ENCODE results near the gene GAL3ST2. TPM values are rescaled to one million over a fixed set of nuclear protein-coding genes. Genes with fewer than 3 reads are reported as not detected.
"Not testable (repeated sequence)": the region's sequence is repeated elsewhere in the genome, so short reads cannot be mapped to it uniquely, and the experiment has no call there.

The GAL3ST2 gene
- total RNA-seq, 1 donor from 2014 or later: 1.2 TPM

DNA sequence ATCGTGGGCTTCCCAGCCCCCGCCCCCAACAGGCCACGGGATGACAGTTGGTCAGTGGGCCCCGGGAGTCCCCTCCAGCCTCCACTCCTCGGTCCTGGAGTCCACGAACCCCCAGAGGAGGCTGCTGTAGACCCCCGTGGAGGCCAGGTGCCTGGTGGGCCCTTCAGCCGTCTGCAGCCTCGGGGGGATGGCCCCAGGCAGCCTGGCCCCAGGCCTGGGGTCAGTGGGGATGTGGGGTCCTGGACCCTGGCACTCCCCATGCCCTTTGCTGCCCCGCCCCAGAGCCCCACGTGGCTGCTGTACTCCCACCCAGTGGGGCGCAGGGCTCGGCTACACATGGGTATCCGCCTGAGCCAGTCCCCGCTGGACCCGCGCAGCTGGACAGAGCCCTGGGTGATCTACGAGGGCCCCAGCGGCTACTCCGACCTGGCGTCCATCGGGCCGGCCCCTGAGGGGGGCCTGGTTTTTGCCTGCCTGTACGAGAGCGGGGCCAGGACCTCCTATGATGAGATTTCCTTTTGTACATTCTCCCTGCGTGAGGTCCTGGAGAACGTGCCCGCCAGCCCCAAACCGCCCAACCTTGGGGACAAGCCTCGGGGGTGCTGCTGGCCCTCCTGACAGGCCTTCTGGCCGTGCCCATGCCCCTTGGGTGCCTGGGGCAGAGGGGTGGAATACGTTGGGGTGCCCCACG, 40.0 kb downstream of the GAL3ST2 start:
- DNase-seq: no peak
- no peaks in the 10 kb centered on the region for H3K27me3 Mint-ChIP-seq
- no peak overlapping the region for H3K4me3 Mint-ChIP-seq
- H3K36me3 Mint-ChIP-seq (ENCODE audit: low read depth): no peaks in the 10 kb centered on the region
- peaks cover 10% of the 10 kb centered on the region for H3K4me1 Mint-ChIP-seq
- no peaks in the 10 kb centered on the region for H3K9me3 Mint-ChIP-seq
- no peak overlapping the region for H3K27ac Mint-ChIP-seq
- intact Hi-C loops (cut with micrococcal nuclease): no loop called here

DNA sequence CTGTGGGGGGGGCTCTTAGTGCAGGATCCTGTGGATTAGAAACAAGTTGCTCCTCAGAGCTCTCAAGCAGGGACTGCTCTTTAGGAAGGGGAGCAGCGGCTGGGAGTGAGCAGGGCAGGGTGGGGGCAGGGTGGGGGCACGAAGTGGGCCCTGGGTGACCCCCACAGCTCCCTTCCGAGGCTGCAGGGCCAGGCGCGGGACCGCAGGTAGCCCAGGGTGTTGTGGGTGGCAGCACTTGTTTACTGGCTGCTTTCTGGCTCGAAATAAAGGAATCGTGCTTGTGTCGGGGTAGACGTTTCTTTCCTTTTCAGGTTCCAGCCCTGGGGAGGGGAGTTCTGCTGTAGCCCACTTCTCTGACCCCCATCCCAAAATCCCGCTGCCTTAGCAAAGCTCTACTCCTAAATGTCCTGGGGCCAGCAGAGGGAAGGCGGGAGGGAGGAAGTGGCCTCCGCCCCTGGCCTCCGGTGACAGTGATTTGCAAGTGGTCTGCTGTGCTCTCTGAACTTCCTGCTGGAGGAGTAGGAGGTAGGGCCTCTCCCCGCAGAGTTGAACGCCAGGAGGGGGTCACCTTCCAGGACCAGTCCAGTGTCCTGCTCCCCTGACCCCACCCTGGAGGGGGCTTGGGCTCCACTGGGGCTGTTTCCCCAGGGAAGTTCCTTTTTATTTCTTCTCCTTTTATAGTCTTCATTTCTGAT, 40.7 kb downstream of the GAL3ST2 start:
- Mint-ChIP-seq H3K4me1 (peaks cover 10% of the 10 kb centered on the region), H3K9me3 (no peaks in the 10 kb centered on the region), H3K36me3 (ENCODE audit: low read depth) (no peaks in the 10 kb centered on the region), H3K4me3 (no peak overlapping the region), H3K27me3 (no peaks in the 10 kb centered on the region), H3K27ac (no peak overlapping the region)
- DNase-seq: no peak
- intact Hi-C loops (cut with micrococcal nuclease): no loop called here

GRCh38 chr2:241817821-241818215, 41.2 kb downstream of the GAL3ST2 start:
- H3K36me3 Mint-ChIP-seq (ENCODE audit: low read depth); H3K4me1 Mint-ChIP-seq; intact Hi-C loops (cut with micrococcal nuclease); H3K27ac Mint-ChIP-seq; DNase-seq; H3K4me3 Mint-ChIP-seq; H3K9me3 Mint-ChIP-seq; H3K27me3 Mint-ChIP-seq: not testable (repeated sequence)

DNA sequence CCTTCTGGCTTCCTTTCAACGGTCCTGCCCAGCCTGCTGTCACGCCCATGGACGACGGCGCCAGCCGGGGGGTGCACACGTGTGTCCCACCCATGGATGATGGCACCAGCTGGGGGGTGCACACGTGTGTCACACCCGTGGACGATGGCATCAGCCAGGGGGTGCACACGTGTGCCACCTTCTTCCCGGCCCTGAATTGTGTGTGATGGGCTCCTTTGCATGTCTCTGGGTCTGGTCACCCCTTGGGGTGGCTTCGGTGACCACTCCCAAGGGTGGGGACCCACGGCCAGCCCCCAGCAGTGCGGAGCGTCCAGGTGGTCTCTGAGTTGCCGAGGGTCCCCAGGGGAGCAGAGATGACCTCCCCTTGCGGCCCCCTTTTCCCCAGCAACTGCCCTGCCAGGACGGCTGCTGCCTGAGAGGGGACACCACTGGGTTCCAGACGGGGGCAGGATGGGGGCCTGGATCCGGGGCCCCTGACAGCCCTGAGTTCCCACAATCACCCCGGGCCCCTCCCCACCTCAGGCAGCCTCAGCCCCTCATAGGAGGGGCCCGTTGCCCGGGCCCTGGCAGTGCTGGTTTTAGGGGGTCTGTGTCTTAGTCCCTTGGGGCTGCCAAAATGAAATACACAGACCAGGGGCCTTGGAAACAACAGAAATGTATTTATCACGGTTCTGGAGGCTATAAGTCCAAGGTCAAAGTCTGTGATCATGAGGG, 41.8 kb downstream of the GAL3ST2 start:
- Mint-ChIP-seq H3K4me3 (no peak overlapping the region), H3K27ac (no peak overlapping the region), H3K36me3 (ENCODE audit: low read depth) (no peaks in the 10 kb centered on the region), H3K4me1 (peaks cover 10% of the 10 kb centered on the region), H3K9me3 (peaks cover 6% of the 10 kb centered on the region), H3K27me3 (no peaks in the 10 kb centered on the region)
- intact Hi-C loops (cut with micrococcal nuclease): no loop called here
- no peak for DNase-seq

- H3K36me3 Mint-ChIP-seq (ENCODE audit: low read depth): no peaks in the 10 kb centered on the region
Measured at GRCh38 chr2:241818943-241819270, 42.3 kb downstream of the GAL3ST2 start.

DNA sequence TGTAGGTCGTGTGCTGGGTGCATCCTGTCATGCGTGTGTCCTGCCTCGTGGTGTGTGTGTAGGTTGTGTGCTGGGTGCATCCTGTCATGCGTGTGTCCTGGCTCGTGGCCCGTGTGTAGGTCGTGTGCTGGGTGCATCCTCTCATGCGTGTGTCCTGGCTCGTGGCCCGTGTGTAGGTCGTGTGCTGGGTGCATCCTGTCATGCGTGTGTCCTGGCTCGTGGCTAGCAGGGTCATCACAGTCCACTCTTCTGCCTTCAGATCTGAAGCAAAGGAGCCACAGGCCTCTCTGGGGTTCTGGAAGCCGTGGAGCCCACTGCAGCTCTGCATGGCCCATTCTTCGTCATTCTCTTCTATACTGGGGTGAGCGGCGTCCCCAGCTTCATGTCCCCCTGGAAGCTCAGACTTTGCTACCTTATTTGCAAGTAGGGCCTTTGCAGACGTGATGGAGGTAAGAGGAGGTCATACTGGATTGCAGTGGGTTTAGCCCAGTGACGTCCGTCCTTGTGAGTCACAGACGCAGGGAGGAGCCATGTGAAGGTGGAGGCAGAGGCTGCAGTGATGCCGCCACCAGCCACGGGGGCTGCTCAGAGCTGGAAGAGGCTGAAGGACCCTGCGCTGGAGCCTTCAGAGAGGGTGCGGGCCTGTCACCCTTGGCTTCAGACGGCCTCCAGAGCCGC, 43.5 kb downstream of the GAL3ST2 start:
- intact Hi-C loops (cut with micrococcal nuclease); H3K27me3 Mint-ChIP-seq; H3K36me3 Mint-ChIP-seq (ENCODE audit: low read depth); H3K4me1 Mint-ChIP-seq; DNase-seq; H3K4me3 Mint-ChIP-seq; H3K27ac Mint-ChIP-seq: not testable (repeated sequence)
- H3K9me3 Mint-ChIP-seq: peaks cover 15% of the 10 kb centered on the region

More at GRCh38 chr2:241818943-241819270, 42.3 kb downstream of the GAL3ST2 start:
- Mint-ChIP-seq H3K4me3 (no peak overlapping the region), H3K27ac (no peak overlapping the region), H3K27me3 (no peaks in the 10 kb centered on the region), H3K9me3 (peaks cover 11% of the 10 kb centered on the region), H3K4me1 (peaks cover 9% of the 10 kb centered on the region)
- no peak for DNase-seq
- intact Hi-C loops (cut with micrococcal nuclease): no loop called here

DNA sequence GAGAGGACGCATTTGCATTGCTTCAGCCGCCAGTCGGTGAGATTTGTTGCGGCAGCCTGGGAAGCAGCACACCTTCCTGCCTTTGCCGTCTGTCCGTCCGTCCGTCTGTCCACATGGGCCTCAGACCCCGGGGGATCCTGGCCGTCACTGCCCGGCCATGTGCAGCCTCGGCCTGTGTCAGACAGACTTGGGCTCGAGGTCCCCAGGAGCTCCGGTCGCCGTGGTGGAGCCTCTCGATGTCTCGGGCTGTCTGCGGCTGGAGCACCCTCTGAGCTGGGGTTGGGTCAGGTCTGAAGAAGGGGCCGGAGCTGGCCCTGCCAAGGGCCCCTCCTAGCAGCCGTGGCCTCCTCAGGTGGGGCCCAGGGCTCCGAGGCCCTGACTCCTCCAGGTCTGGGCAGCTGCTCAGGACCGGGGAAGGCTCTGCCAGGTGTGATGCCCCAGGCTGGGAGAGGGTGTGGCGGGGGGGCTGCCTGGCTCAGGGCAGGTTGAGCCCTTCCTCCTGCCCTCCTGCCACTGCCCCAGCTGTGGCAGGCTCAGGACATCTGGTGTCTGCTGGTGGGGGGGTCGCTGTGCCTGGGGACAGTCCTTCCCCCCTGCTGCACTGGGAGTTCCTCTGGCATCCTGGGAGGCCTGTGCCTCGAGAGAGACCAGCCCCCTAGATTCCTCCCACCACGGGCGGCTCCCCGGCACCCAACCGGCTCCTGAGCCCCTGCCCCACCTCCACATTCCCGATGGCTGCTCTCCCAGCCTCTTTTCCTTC, 44.2 kb downstream of the GAL3ST2 start:
- Mint-ChIP-seq H3K9me3 (peaks cover 20% of the 10 kb centered on the region), H3K4me1 (peaks cover 5% of the 10 kb centered on the region), H3K27me3 (peaks cover 2% of the 10 kb centered on the region), H3K27ac (peak overlapping the region; percentile 53), H3K36me3 (ENCODE audit: low read depth) (no peaks in the 10 kb centered on the region), H3K4me3 (no peak overlapping the region)
- intact Hi-C loops (cut with micrococcal nuclease): no loop called here
- DNase-seq: no peak

DNA sequence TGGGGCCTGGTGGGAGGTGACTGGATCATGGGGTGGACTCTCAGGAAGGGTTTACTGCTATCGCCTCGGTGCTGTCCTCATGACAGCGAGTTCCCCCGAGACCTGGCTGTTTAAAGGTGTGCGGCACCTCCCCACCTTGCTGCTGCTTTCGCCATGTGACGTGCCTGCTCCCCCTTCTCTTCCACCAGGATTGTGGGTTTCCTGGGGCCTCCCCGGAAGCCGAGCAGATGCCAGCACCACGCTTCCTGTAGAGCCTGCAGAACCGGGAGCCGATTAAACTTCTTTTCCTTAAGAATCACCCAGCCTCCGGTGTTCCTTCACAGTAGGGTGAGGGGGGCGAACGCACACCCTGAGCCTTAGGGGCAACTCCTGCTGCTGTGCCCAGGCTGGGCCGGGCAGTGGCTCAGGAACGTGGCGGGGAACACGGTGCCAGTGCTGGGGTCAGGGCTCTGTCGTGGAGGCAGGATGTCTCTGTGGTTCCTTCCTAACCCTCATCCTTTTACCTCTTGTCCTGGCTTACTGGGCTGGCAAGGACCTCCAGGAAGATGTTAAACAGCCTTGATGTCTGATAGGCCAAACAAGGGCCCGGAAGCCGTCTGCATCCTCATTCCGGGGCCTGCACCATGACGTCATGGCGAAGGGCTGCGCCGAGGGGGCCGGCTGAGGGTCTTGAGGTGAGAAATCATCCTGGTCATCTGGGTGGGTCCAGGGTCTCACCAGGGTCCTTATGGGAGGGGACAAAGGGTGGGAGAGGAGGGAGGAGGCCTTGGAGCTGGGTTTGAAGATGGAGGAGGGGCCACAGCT, 45.0 kb downstream of the GAL3ST2 start:
- DNase-seq: no peak
- Mint-ChIP-seq H3K36me3 (ENCODE audit: low read depth) (no peaks in the 10 kb centered on the region), H3K9me3 (peaks cover 20% of the 10 kb centered on the region), H3K27ac (peak overlapping the region; percentile 53), H3K4me1 (peaks cover 5% of the 10 kb centered on the region), H3K4me3 (no peak overlapping the region), H3K27me3 (peaks cover 2% of the 10 kb centered on the region)
- intact Hi-C loops (cut with micrococcal nuclease): no loop called here

- peaks cover 26% of the 10 kb centered on the region for H3K9me3 Mint-ChIP-seq
- H3K27ac Mint-ChIP-seq: no peak overlapping the region
- peaks cover 2% of the 10 kb centered on the region for H3K27me3 Mint-ChIP-seq
- H3K4me1 Mint-ChIP-seq: peaks cover 5% of the 10 kb centered on the region
- H3K4me3 Mint-ChIP-seq: no peak overlapping the region
- intact Hi-C loops (cut with micrococcal nuclease): no loop called here
- H3K36me3 Mint-ChIP-seq (ENCODE audit: low read depth): no peaks in the 10 kb centered on the region
- no peak for DNase-seq
Measured at GRCh38 chr2:241822264-241822623, 45.6 kb downstream of the GAL3ST2 start.

GRCh38 chr2:241823531-241824437, 47.2 kb downstream of the GAL3ST2 start:
- DNase-seq; H3K36me3 Mint-ChIP-seq (ENCODE audit: low read depth); H3K4me1 Mint-ChIP-seq; H3K27me3 Mint-ChIP-seq; H3K4me3 Mint-ChIP-seq; intact Hi-C loops (cut with micrococcal nuclease): not testable (repeated sequence)
- peak overlapping the region; percentile 57 for H3K27ac Mint-ChIP-seq
- H3K9me3 Mint-ChIP-seq: peaks cover 33% of the 10 kb centered on the region

DNA sequence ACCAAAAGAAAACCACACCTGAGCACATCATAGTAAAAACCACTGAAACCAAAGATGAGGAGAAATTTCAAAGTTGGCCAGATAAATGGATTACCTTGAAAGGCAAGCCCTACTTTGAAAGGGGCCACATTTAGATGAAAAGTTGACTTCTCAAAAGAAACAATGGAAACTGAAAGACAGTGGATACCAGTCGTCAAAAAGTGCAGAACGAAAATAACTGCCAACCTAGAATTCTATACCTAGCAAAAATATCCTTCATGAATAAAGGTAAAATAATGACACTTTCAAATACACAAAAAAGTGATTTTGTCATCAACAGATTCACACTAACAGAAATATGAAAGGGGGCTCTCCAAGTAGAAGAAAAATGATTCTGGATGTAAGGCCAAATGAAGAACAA, 50.8 kb downstream of the GAL3ST2 start:
- DNase-seq: no peak
- no peak overlapping the region for H3K4me3 Mint-ChIP-seq
- no peaks in the 10 kb centered on the region for H3K4me1 Mint-ChIP-seq
- peaks cover 33% of the 10 kb centered on the region for H3K9me3 Mint-ChIP-seq
- intact Hi-C loops (cut with micrococcal nuclease): no loop called here
- H3K27ac Mint-ChIP-seq: no peak overlapping the region
- H3K27me3 Mint-ChIP-seq: peaks cover 18% of the 10 kb centered on the region
- no peaks in the 10 kb centered on the region for H3K36me3 Mint-ChIP-seq (ENCODE audit: low read depth)

DNA sequence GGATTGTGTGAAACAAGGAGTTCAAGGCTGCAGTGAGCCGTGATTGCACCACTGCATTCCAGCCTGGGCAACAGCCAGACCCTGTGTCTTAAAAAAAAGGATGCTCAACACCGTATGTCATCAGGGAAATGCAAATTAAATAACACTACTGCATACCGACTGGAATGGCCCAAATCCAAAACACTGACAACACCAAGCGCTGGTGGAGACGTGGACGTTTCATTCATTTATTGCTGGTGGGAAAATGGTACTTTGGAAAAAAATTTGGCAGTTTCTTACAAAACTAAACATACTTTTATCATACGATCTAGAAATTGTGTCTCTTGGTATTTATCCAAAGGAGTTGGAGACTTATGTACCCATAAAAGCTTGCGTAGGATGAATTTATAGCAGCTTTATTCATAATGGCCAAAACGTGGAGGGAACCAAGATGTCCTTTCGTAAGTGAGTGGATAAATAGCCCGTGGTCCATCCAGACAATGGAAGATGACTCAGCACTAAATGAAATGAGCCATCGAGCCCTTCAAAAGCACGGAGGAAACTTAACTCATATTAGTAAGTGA, 56.6 kb downstream of the GAL3ST2 start:
- H3K27me3 Mint-ChIP-seq: peaks cover 54% of the 10 kb centered on the region
- no peak overlapping the region for H3K27ac Mint-ChIP-seq
- H3K4me1 Mint-ChIP-seq: peaks cover 10% of the 10 kb centered on the region
- H3K9me3 Mint-ChIP-seq: peaks cover 8% of the 10 kb centered on the region
- no peak for DNase-seq
- intact Hi-C loops (cut with micrococcal nuclease): no loop called here
- no peaks in the 10 kb centered on the region for H3K36me3 Mint-ChIP-seq (ENCODE audit: low read depth)
- no peak overlapping the region for H3K4me3 Mint-ChIP-seq
